ENCODE results near the gene EPS8L3.
"Not testable (repeated sequence)": the region's sequence is repeated elsewhere in the genome, so short reads cannot be mapped to it uniquely, and the experiment has no call there.

EPS8L3 gene

DNA sequence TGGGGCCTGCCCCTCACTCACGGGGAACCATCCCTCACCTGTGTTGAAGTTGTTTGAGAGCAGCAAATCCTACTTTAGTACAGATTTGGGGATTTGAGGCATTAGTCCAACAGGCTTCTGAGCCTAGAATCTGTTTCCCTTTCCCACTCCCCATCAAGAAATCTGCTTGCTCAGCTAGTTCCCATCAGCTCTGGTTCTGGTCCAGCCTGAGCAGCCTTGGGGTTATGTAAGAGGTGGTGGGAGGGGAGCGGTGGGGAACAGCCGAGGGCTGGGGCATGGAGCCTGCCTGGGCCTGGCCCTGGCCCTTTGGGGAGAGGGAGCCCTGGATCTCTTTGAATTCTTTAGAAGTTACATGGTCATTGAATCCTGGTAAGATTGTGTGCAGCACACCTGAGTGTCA, 47.6 kb downstream of the EPS8L3 start:
- H3K27ac Mint-ChIP-seq = no peak overlapping the region
- TF ChIP-seq, protein P1, sequence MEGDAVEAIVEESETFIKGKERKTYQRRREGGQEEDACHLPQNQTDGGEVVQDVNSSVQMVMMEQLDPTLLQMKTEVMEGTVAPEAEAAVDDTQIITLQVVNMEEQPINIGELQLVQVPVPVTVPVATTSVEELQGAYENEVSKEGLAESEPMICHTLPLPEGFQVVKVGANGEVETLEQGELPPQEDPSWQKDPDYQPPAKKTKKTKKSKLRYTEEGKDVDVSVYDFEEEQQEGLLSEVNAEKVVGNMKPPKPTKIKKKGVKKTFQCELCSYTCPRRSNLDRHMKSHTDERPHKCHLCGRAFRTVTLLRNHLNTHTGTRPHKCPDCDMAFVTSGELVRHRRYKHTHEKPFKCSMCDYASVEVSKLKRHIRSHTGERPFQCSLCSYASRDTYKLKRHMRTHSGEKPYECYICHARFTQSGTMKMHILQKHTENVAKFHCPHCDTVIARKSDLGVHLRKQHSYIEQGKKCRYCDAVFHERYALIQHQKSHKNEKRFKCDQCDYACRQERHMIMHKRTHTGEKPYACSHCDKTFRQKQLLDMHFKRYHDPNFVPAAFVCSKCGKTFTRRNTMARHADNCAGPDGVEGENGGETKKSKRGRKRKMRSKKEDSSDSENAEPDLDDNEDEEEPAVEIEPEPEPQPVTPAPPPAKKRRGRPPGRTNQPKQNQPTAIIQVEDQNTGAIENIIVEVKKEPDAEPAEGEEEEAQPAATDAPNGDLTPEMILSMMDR (IDR thresholded peaks at IDR 0.05) = no peak
- no peaks in the 10 kb centered on the region for H3K9me3 Mint-ChIP-seq
- no peak overlapping the region for H3K4me3 Mint-ChIP-seq
- H3K4me1 Mint-ChIP-seq = peaks cover 7% of the 10 kb centered on the region
- peaks cover 20% of the 10 kb centered on the region for H3K27me3 Mint-ChIP-seq (ENCODE audit: low read depth, poor library complexity)
- H3K36me3 Mint-ChIP-seq (ENCODE audit: low read depth) = no peaks in the 10 kb centered on the region
- DNase-seq = no peak

DNA sequence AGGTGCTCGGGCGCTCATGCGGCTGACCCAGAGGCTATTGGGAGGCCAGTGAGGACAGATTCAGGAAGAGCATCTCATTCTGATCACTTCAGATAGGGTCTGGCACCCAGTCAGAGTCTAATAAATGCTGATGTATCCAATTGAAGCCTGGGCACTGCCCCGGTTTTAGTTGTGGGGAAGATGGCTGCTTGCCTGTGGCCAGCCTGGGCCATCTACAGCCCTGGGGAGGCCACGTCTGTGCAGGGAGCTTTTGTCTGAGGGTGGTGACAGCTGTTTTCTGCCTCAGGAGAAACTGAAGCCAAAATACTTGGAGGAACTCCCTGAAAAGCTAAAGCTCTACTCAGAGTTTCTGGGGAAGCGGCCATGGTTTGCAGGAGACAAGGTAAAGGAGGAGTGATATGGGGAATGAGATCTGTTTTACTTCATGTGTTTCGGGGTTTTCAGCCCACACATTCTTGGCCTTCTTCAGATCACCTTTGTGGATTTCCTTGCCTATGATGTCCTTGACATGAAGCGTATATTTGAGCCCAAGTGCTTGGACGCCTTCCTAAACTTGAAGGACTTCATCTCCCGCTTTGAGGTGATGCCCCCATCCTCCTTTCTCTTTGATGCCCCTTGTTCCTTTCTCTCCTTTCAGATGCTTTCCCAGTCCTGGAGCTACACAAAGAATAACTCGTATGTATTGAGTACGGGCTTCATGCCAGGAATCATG, 48.9 kb downstream of the EPS8L3 start:
- Mint-ChIP-seq H3K9me3 (peaks cover 4% of the 10 kb centered on the region), H3K27me3 (ENCODE audit: low read depth, poor library complexity) (peaks cover 20% of the 10 kb centered on the region), H3K4me1 (peaks cover 7% of the 10 kb centered on the region), H3K36me3 (ENCODE audit: low read depth) (no peaks in the 10 kb centered on the region), H3K4me3 (no peak overlapping the region), H3K27ac (no peak overlapping the region)
- TF ChIP-seq, protein P1 (IDR thresholded peaks at IDR 0.05) = no peak
- DNase-seq = no peak

DNA sequence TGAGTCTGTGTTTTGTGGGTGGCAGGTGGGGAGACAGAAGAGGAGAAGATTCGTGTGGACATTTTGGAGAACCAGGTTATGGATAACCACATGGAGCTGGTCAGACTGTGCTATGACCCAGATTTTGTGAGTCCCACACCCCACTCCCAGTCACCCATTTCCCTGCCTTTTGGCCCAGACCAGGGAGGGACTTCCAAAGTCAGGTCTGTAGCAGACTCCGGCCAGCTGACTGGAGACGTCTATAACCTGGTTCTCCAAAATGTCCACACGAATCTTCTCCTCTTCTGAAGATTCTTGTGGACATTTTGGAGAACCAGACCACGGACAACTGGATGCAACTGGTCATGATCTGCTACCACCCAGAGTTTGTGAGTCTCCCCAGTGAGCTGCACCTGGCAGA, 50.1 kb downstream of the EPS8L3 start:
- no peak for DNase-seq
- H3K4me3 Mint-ChIP-seq = no peak overlapping the region
- TF ChIP-seq, protein P1 (IDR thresholded peaks at IDR 0.05) = no peak
- peaks cover 14% of the 10 kb centered on the region for H3K9me3 Mint-ChIP-seq
- peaks cover 7% of the 10 kb centered on the region for H3K4me1 Mint-ChIP-seq
- peaks cover 9% of the 10 kb centered on the region for H3K36me3 Mint-ChIP-seq (ENCODE audit: low read depth)
- no peak overlapping the region for H3K27ac Mint-ChIP-seq
- H3K27me3 Mint-ChIP-seq (ENCODE audit: low read depth, poor library complexity) = peaks cover 20% of the 10 kb centered on the region

DNA sequence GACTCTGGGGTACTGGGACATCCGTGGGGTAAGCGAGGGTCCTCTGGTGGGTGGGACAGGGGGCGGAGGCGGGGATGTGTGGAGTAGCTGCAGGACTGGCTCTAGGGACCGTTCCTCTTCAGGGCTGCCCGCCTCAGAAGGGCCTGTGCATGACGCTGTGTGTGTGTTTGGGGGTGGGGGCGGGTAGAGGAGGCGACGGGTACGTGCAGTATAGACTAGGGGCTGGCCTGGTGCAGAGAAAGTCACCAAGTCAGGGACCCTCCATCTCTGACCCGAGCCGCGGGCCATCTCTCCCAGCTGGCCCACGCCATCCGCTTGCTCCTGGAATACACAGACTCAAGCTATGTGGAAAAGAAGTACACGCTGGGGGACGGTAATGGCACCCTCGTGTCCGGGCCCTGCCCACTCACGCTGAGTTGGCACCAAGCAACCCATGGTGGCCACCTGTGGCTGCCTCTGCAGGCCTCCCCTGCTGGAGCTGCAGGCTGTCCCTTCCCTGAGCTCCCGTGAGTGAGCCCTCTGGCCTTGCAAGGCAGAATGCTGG, 51.3 kb downstream of the EPS8L3 start:
- TF ChIP-seq, protein P1 (IDR thresholded peaks at IDR 0.05) = no peak
- peaks cover 26% of the 10 kb centered on the region for H3K9me3 Mint-ChIP-seq
- peaks cover 7% of the 10 kb centered on the region for H3K4me1 Mint-ChIP-seq
- no peak overlapping the region for H3K4me3 Mint-ChIP-seq
- no peak for DNase-seq
- peaks cover 16% of the 10 kb centered on the region for H3K27me3 Mint-ChIP-seq (ENCODE audit: low read depth, poor library complexity)
- H3K36me3 Mint-ChIP-seq (ENCODE audit: low read depth) = peaks cover 17% of the 10 kb centered on the region
- H3K27ac Mint-ChIP-seq = no peak overlapping the region

DNA sequence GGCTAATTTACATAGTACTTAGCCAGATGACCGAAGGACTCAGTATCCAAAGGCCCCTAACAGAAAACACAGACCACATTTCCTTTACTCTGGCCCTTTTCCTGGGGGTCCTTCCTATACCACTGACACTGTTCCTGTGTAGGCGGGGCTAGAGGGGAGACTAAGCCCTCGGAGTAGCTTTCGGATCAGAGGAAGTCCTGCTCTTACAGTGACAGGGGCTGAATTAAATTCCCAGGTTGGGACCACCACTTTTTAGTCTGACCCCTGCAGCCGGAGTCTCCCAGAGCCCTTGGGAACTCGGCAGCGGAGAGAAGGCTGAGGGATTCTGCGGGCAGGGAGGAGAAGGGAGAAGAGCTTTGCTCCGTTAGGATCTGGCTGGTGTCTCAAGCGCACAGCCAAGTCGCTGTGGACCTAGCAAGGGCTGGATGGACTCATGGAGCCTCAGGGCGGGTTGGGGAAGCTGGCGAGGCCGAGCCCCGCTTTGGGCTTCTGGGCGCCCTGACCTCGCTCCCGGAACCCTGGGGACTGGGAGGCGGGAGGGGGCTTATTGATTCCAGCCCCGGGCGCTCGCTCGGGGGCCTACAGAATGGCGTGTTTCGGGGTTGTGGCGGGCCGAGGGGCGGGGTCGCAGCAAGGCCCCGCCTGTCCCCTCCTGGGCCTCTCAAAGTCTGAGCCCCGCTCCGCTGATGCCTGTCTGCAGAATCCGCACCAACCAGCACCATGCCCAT, 52.0 kb downstream of the EPS8L3 start, which contains the start of gene GSTM5:
Gene GSTM5, plus strand, starts transcription at position 659 of the 728 bp plus-strand sequence. Its CDS starts 62 bp downstream, at position 721.
- Mint-ChIP-seq H3K36me3 (ENCODE audit: low read depth) (peaks cover 17% of the 10 kb centered on the region), H3K9me3 (peaks cover 32% of the 10 kb centered on the region), H3K27me3 (ENCODE audit: low read depth, poor library complexity) (peaks cover 16% of the 10 kb centered on the region)
- H3K4me1 Mint-ChIP-seq, H3K27ac Mint-ChIP-seq, H3K4me3 Mint-ChIP-seq, DNase-seq: not testable (repeated sequence)

DNA sequence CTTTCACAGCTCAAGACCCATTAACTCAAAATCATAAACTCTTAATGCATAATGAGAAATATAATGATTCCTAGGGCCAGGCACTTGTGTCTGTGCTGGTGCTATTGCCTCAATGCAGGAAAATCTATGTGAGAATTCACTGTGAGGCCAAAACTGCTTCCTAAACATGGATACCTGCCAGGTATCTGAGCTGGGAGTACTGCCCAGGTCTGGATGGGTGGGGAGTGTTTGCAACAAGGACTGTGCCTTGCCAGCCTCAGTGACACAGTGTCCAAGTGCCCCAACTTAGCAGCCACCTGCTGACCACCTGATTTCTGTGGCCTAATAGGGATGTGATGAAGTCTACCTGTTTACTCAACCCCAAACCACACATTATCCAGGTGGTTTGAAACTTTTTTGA, 53.9 kb downstream of the EPS8L3 start:
- H3K27ac Mint-ChIP-seq, DNase-seq, H3K4me1 Mint-ChIP-seq, H3K4me3 Mint-ChIP-seq: not testable (repeated sequence)
- Mint-ChIP-seq H3K9me3 (peaks cover 32% of the 10 kb centered on the region), H3K27me3 (ENCODE audit: low read depth, poor library complexity) (peaks cover 15% of the 10 kb centered on the region), H3K36me3 (ENCODE audit: low read depth) (peaks cover 17% of the 10 kb centered on the region)

DNA sequence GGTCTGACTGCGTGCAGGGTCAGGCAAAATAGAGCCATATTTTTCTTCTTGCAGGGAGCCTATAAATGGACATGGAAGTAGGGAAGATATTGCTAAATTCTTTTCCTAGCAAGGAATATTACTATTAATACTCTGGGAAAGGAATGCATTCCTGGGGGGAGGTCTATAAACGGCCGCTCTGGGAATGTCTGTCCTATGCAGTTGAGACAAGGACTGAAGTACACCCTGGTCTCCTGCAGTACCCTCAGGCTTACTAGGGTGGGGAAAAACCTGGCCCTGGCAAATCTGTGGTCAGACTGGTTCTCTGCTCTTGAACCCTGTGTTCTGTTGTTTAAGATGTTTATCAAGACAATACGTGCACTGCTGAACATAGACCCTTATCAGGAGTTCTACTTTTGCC, 54.8 kb downstream of the EPS8L3 start:
- not testable (repeated sequence) for H3K27ac Mint-ChIP-seq; H3K4me3 Mint-ChIP-seq; H3K4me1 Mint-ChIP-seq; H3K27me3 Mint-ChIP-seq (ENCODE audit: low read depth, poor library complexity); DNase-seq
- H3K36me3 Mint-ChIP-seq (ENCODE audit: low read depth) = peaks cover 25% of the 10 kb centered on the region
- H3K9me3 Mint-ChIP-seq = peaks cover 40% of the 10 kb centered on the region
